KOPT-K1 (cell line): ENCODE measurements around the gene PDHX.

ENCODE experiments used
- H3K27ac ChIP-seq: fragments of 200-600 bp; sonication (generic); 2 replicates; pipeline ENCODE4 v1.5.1; 2016; ENCODE audit warnings: antibody characterized with exemption, mild to moderate bottlenecking, low read depth, low read length; ENCODE audit not compliant: poor library complexity, severe bottlenecking
- H3K36me3 ChIP-seq: fragments of 200-600 bp; sonication (generic); 2 replicates; pipeline ENCODE4 v1.5.1; 2017; ENCODE audit warnings: antibody characterized with exemption, mild to moderate bottlenecking, low read length, moderate library complexity; ENCODE audit not compliant: insufficient read depth
- H3K9me3 ChIP-seq: fragments of 200-600 bp; sonication (generic); 2 replicates; pipeline ENCODE4 v1.5.1; 2017; ENCODE audit warnings: antibody characterized with exemption, low read length, mild to moderate bottlenecking; ENCODE audit not compliant: insufficient read depth, poor library complexity, severe bottlenecking

The PDHX gene

GRCh38 chr11:34960277-34960676 is 43.9 kb downstream of the PDHX start:
- H3K27ac ChIP-seq: no peak overlapping the region
- H3K9me3 ChIP-seq: no peaks in the 10 kb centered on the region
- peaks cover 7% of the 10 kb centered on the region for H3K36me3 ChIP-seq

GRCh38 chr11:34962034-34962433 is 45.6 kb downstream of the PDHX start:
- H3K36me3 ChIP-seq: peaks cover 15% of the 10 kb centered on the region
- H3K27ac ChIP-seq: no peak overlapping the region
- no peaks in the 10 kb centered on the region for H3K9me3 ChIP-seq

GRCh38 chr11:34963351-34963750 is 46.9 kb downstream of the PDHX start:
- H3K36me3 ChIP-seq: peaks cover 12% of the 10 kb centered on the region
- H3K27ac ChIP-seq: no peak overlapping the region
- no peaks in the 10 kb centered on the region for H3K9me3 ChIP-seq

- Histone ChIP-seq H3K36me3 (peaks cover 21% of the 10 kb centered on the region), H3K9me3 (no peaks in the 10 kb centered on the region), H3K27ac (no peak overlapping the region)
Measured at GRCh38 chr11:34964610-34965331, 48.4 kb downstream of the PDHX start.

- Histone ChIP-seq H3K27ac (no peak overlapping the region), H3K9me3 (no peaks in the 10 kb centered on the region), H3K36me3 (peaks cover 58% of the 10 kb centered on the region)
Measured at GRCh38 chr11:34968862-34969261, 52.4 kb downstream of the PDHX start.

GRCh38 chr11:34970033-34970432 is 53.6 kb downstream of the PDHX start:
- H3K36me3 ChIP-seq: peaks cover 66% of the 10 kb centered on the region

GRCh38 chr11:34970480-34970879 is 54.1 kb downstream of the PDHX start:
- H3K36me3 ChIP-seq: peaks cover 66% of the 10 kb centered on the region
- H3K9me3 ChIP-seq: no peaks in the 10 kb centered on the region
- no peak overlapping the region for H3K27ac ChIP-seq

More at GRCh38 chr11:34970033-34970432, 53.6 kb downstream of the PDHX start:
- no peak overlapping the region for H3K27ac ChIP-seq
- H3K9me3 ChIP-seq: no peaks in the 10 kb centered on the region

- Histone ChIP-seq H3K27ac (no peak overlapping the region), H3K36me3 (peaks cover 65% of the 10 kb centered on the region), H3K9me3 (no peaks in the 10 kb centered on the region)
Measured at GRCh38 chr11:34971928-34972327, 55.5 kb downstream of the PDHX start.

GRCh38 chr11:34972366-34972765 is 55.9 kb downstream of the PDHX start:
- H3K9me3 ChIP-seq: no peaks in the 10 kb centered on the region
- peaks cover 63% of the 10 kb centered on the region for H3K36me3 ChIP-seq
- H3K27ac ChIP-seq: no peak overlapping the region

GRCh38 chr11:34972892-34973291 is 56.5 kb downstream of the PDHX start:
- Histone ChIP-seq H3K9me3 (no peaks in the 10 kb centered on the region), H3K27ac (no peak overlapping the region), H3K36me3 (peaks cover 63% of the 10 kb centered on the region)

GRCh38 chr11:34975482-34975881 is 59.1 kb downstream of the PDHX start:
- Histone ChIP-seq H3K9me3 (no peaks in the 10 kb centered on the region), H3K27ac (no peak overlapping the region)

GRCh38 chr11:34976496-34977088 is 60.2 kb downstream of the PDHX start:
- Histone ChIP-seq H3K9me3 (no peaks in the 10 kb centered on the region), H3K27ac (no peak overlapping the region), H3K36me3 (peaks cover 46% of the 10 kb centered on the region)

More at GRCh38 chr11:34975482-34975881, 59.1 kb downstream of the PDHX start:
- H3K36me3 ChIP-seq: peaks cover 56% of the 10 kb centered on the region

- Histone ChIP-seq H3K36me3 (peaks cover 41% of the 10 kb centered on the region), H3K27ac (no peak overlapping the region), H3K9me3 (no peaks in the 10 kb centered on the region)
Measured at GRCh38 chr11:34977089-34977912, 60.9 kb downstream of the PDHX start.

GRCh38 chr11:34978236-34979191 is 62.1 kb downstream of the PDHX start:
- Histone ChIP-seq H3K36me3 (peaks cover 29% of the 10 kb centered on the region), H3K9me3 (no peaks in the 10 kb centered on the region), H3K27ac (no peak overlapping the region)
